Measurements from ENCODE around the gene SERPING1.

Gene SERPING1

GRCh38 chr11:57585301-57585700, 12.2 kb upstream of the SERPING1 start:
- Histone ChIP-seq H3K4me2 (ENCODE audit: low read length) (no peak overlapping the region), H3K79me2 (ENCODE audit: insufficient read depth, low read length) (no peaks in the 10 kb centered on the region), H3K36me3 (ENCODE audit: insufficient read depth, low read length) (no peaks in the 10 kb centered on the region), H4K20me1 (ENCODE audit: insufficient read depth, low read length) (no peaks in the 10 kb centered on the region), H3K4me1 (ENCODE audit: insufficient read depth, low read length, severe bottlenecking) (no peaks in the 10 kb centered on the region), H3K9me3 (ENCODE audit: low read length) (no peaks in the 10 kb centered on the region), H3K27ac (ENCODE audit: low read depth, low read length, poor library complexity, severe bottlenecking) (no peak overlapping the region), H3K27me3 (ENCODE audit: insufficient read depth, low read length) (peaks cover 4% of the 10 kb centered on the region; the same call in 1 of the 2 replicates), H3K9me2 (ENCODE audit: low read depth, low read length) (no peaks in the 10 kb centered on the region), H3K4me3 (ENCODE audit: low read depth, low read length, poor library complexity, severe bottlenecking) (no peak overlapping the region), H2AFZ (ENCODE audit: low read length) (no peak overlapping the region), H3F3A (ENCODE audit: insufficient read depth, low read length) (no peaks in the 10 kb centered on the region), H3K9ac (ENCODE audit: low read length) (no peak overlapping the region)
- TF ChIP-seq CTCF (IDR thresholded peaks at IDR 0.05; ENCODE audit: low read length) = no peak

- H3K79me2 ChIP-seq (ENCODE audit: insufficient read depth, low read length) = no peaks in the 10 kb centered on the region
- no peak overlapping the region for H2AFZ ChIP-seq (ENCODE audit: low read length)
- no peak overlapping the region for H3K27ac ChIP-seq (ENCODE audit: low read depth, low read length, poor library complexity, severe bottlenecking)
- H3K4me1 ChIP-seq (ENCODE audit: insufficient read depth, low read length, severe bottlenecking) = no peaks in the 10 kb centered on the region
- H4K20me1 ChIP-seq (ENCODE audit: insufficient read depth, low read length) = no peaks in the 10 kb centered on the region
- TF ChIP-seq CTCF (IDR thresholded peaks at IDR 0.05; ENCODE audit: low read length) (no peak), EZH2 (IDR thresholded peaks at IDR 0.05; ENCODE audit: borderline replicate concordance, low read length) (no peak)
- H3K4me2 ChIP-seq (ENCODE audit: low read length) = no peak overlapping the region
- H3K4me3 ChIP-seq (ENCODE audit: low read depth, low read length, poor library complexity, severe bottlenecking) = no peak overlapping the region
- H3K36me3 ChIP-seq (ENCODE audit: insufficient read depth, low read length) = no peaks in the 10 kb centered on the region
- no peak overlapping the region for H3K9ac ChIP-seq (ENCODE audit: low read length)
- H3F3A ChIP-seq (ENCODE audit: insufficient read depth, low read length) = no peaks in the 10 kb centered on the region
- H3K9me2 ChIP-seq (ENCODE audit: low read depth, low read length) = no peaks in the 10 kb centered on the region
- H3K9me3 ChIP-seq (ENCODE audit: low read length) = no peaks in the 10 kb centered on the region
- peaks cover 4% of the 10 kb centered on the region; the same call in 1 of the 2 replicates for H3K27me3 ChIP-seq (ENCODE audit: insufficient read depth, low read length)
These were observed 10.7 kb upstream of the SERPING1 start for GRCh38 chr11:57586711-57587245.

GRCh38 chr11:57588046-57588710, 9.3 kb upstream of the SERPING1 start:
- peaks cover 4% of the 10 kb centered on the region; the same call in 1 of the 2 replicates for H3K27me3 ChIP-seq (ENCODE audit: insufficient read depth, low read length)
- H3K4me2 ChIP-seq (ENCODE audit: low read length) = no peak overlapping the region
- TF ChIP-seq CTCF (IDR thresholded peaks at IDR 0.05; ENCODE audit: low read length) (no peak), EZH2 (IDR thresholded peaks at IDR 0.05; ENCODE audit: borderline replicate concordance, low read length) (no peak)

More at GRCh38 chr11:57588046-57588710, 9.3 kb upstream of the SERPING1 start:
- no peak overlapping the region for H2AFZ ChIP-seq (ENCODE audit: low read length)
- H3K79me2 ChIP-seq (ENCODE audit: insufficient read depth, low read length) = no peaks in the 10 kb centered on the region
- H3K27ac ChIP-seq (ENCODE audit: low read depth, low read length, poor library complexity, severe bottlenecking) = no peak overlapping the region
- H3K36me3 ChIP-seq (ENCODE audit: insufficient read depth, low read length) = no peaks in the 10 kb centered on the region
- no peaks in the 10 kb centered on the region for H3K4me1 ChIP-seq (ENCODE audit: insufficient read depth, low read length, severe bottlenecking)
- H3K9me3 ChIP-seq (ENCODE audit: low read length) = no peaks in the 10 kb centered on the region
- H3F3A ChIP-seq (ENCODE audit: insufficient read depth, low read length) = no peaks in the 10 kb centered on the region
- no peaks in the 10 kb centered on the region for H4K20me1 ChIP-seq (ENCODE audit: insufficient read depth, low read length)
- H3K9me2 ChIP-seq (ENCODE audit: low read depth, low read length) = no peaks in the 10 kb centered on the region
- H3K9ac ChIP-seq (ENCODE audit: low read length) = no peak overlapping the region
- no peak overlapping the region for H3K4me3 ChIP-seq (ENCODE audit: low read depth, low read length, poor library complexity, severe bottlenecking)

Measured in OCI-LY1 (cell line).